Ovary (tissue), 9 donors: ENCODE results near the gene SERPINB2. TPM values are rescaled to one million over a fixed set of nuclear protein-coding genes. Genes with fewer than 3 reads are reported as not detected.

ENCODE experiments used
- DNase-seq, 5 donors: peaks; one replicate each; pipeline ENCODE4 v3.0.0-alpha.2; 2019 to 2020
- H3K27ac ChIP-seq, 2 donors: fragments of 200-600 bp; one replicate each; pipeline versions ENCODE4 v1.5.1 to v1.8.0; 2019 to 2022
- H3K27me3 ChIP-seq: fragments of 200-600 bp; one replicate; pipeline ENCODE4 v1.8.0; 2022
- H3K36me3 ChIP-seq: fragments of 200-600 bp; sonication (generic); one replicate; pipeline ENCODE4 v1.5.1; 2019
- H3K4me1 ChIP-seq: one replicate; pipeline ENCODE4 v1.8.1; 2013; ENCODE audit warnings: mild to moderate bottlenecking, moderate library complexity; ENCODE audit not compliant: insufficient read depth
- H3K4me3 ChIP-seq: fragments of 200-600 bp; sonication (generic); one replicate; pipeline ENCODE4 v1.5.1; 2017
- H3K9me3 ChIP-seq, 2 donors: fragments of 200-600 bp in 1 of 2; sonication (generic) in 1 of 2; one replicate each; pipeline versions ENCODE4 v1.5.1 to v1.8.1; 2013 to 2019; ENCODE audit warnings: mild to moderate bottlenecking in 1 of 2, moderate library complexity in 1 of 2
- CTCF ChIP-seq, 3 donors: fragments of 450-650 bp in 2 of 3; fragments of 200-600 bp in 1 of 3; IDR thresholded peaks; one replicate each; pipeline versions ENCODE4 v1.5.1 to v1.8.0; 2016 to 2022; ENCODE audit warnings: antibody characterized with exemption in 3 of 3, mild to moderate bottlenecking in 1 of 3
- EP300 ChIP-seq: sonication (generic); formaldehyde crosslinking; IDR thresholded peaks from one replicate; pipeline ENCODE4 v1.6.1; 2017; ENCODE audit warnings: antibody characterized with exemption
- POLR2A ChIP-seq: fragments of 450-650 bp; IDR thresholded peaks from one replicate; pipeline ENCODE4 v1.6.1; 2017; ENCODE audit warnings: antibody characterized with exemption, mild to moderate bottlenecking, moderate library complexity
- WGBS, 3 donors: extraction: QIAGEN DNeasy Blood & Tissue Kit in 1 of 3; methylation state at CpG; one replicate each; pipeline versions ENCODE4 v1.1.5 to v1.1.7; 2013 to 2017; 5-methylcytosine and 5-hydroxymethylcytosine counted together
- intact Hi-C, 4 donors: fragments of 100-400 bp; cut with DNase I; formaldehyde crosslinking; loops; one replicate each; pipeline versions ENCODE4 v1.11.0 to v1.15.1; 2022 to 2023
- polyA plus RNA-seq, 2 donors: library from polyadenylated mRNA; stranded (reverse); fragments of 200-250 nt in 1 of 2; fragments of 350-450 nt in 1 of 2; fragmentation: Illumina TruSeq in 1 of 2; extraction: RNeasy Lipid Tissue Mini Kit (QIAGEN cat#74804) in 1 of 2; gene quantifications; one replicate each; pipeline ENCODE4 v1.2.3, GENCODE V29; 2013 to 2014
- total RNA-seq, 7 donors: library from RNA; depleted of rRNA in 2 of 7; stranded (reverse); fragments of >200 nt in 2 of 7; fragmentation: NEBNext Ultra II Directional in 3 of 7; extraction: Animal tissue kit (Norgen Biotek cat#: 25700) in 3 of 7; gene quantifications; one replicate each; pipeline versions ENCODE4 v1.1.0 to v1.2.4, GENCODE V29; 2016 to 2023
- donor health status: DM: no; HTN: no; CAD: no; lungs with moderate emphysema.
- donor health status: DM: no; HTN: no; CAD: no.
- donor health status: Bipolar disorder and iron deficiency.
- donor health status: DM: yes; HTN: yes; CAD: no.
- donor health status: DM: no; HTN: no; CAD: no.
- donor health status: DM: yes; HTN: yes; CAD: no.

Gene SERPINB2
- total and polyA plus RNA-seq, 9 donors = 0.32 to 11.4 (median 1.2) TPM; not detected in 3

DNA sequence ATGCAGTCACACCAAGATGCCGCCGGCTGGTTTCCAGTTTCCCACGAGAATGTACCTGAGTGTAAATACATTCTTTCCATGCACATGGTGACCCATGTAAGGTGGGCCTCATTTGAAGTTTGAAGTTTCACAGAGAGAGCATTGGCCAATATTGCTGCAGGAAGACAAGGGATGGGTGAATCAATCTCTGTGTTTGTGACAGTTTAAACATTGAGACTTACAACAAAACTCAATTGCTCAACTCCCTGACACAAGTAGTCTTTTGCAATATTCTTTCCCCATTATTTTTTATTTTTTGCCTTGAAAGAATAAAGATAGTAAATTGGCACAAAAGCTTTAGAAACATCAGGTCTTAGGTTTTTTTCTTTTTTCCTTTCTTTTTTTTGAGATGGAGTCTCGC is 5.1 kb downstream of the SERPINB2 start:
- TF ChIP-seq POLR2A = no peak
- no peak for TF ChIP-seq CTCF (IDR thresholded peaks at IDR 0.05)
- TF ChIP-seq EP300 = no peak
- WGBS, 3 donors = 85 to 91% (median 85%) methylated on average over 4 of the region's 4 CpGs

GRCh38 chr18:63894106-63894772 is 6.7 kb downstream of the SERPINB2 start:
- intact Hi-C loops = no loop called here
- no peak overlapping the region for H3K27ac ChIP-seq
- H3K9me3 ChIP-seq = no peaks in the 10 kb centered on the region
- WGBS, 3 donors = 79 to 84% (median 81%) methylated on average over 6 of the region's 6 CpGs
- DNase-seq = no peak
- H3K4me1 ChIP-seq = no peaks in the 10 kb centered on the region
- no peak for TF ChIP-seq CTCF (IDR thresholded peaks at IDR 0.05)
- no peak for TF ChIP-seq POLR2A
- TF ChIP-seq EP300 = no peak
- H3K36me3 ChIP-seq = no peaks in the 10 kb centered on the region
- no peak overlapping the region for H3K4me3 ChIP-seq
- no peaks in the 10 kb centered on the region for H3K27me3 ChIP-seq

More for the DNA sequence above, 5.1 kb downstream of the SERPINB2 start:
- no peaks in the 10 kb centered on the region for H3K4me1 ChIP-seq
- no peak for DNase-seq
- no peaks in the 10 kb centered on the region for H3K9me3 ChIP-seq
- no peak overlapping the region for H3K4me3 ChIP-seq
- intact Hi-C loops = no loop called here
- H3K27me3 ChIP-seq = no peaks in the 10 kb centered on the region
- no peak overlapping the region for H3K27ac ChIP-seq
- H3K36me3 ChIP-seq = no peaks in the 10 kb centered on the region

DNA sequence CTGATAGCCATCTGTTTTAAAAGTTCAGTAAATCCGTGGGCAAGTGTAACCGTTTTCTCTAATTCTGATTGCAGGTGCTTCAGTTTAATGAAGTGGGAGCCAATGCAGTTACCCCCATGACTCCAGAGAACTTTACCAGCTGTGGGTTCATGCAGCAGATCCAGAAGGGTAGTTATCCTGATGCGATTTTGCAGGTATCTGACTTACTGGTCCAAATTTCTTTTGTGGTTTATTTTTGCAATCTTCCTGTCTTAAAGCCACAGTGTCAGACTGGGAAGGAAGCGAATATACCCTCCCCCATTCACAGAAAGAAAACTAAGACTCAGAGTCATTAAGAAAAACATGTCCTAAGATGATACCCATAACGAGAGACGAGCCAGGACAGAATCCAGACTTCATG is 7.7 kb downstream of the SERPINB2 start:
- WGBS, 3 donors = 56 to 64% (median 60%) methylated on average over 6 of the region's 6 CpGs
- intact Hi-C loops = no loop called here
- Histone ChIP-seq H3K27ac (no peak overlapping the region), H3K4me3 (no peak overlapping the region), H3K36me3 (no peaks in the 10 kb centered on the region), H3K4me1 (no peaks in the 10 kb centered on the region), H3K9me3 (no peaks in the 10 kb centered on the region), H3K27me3 (no peaks in the 10 kb centered on the region)
- DNase-seq = no peak
- TF ChIP-seq CTCF (IDR thresholded peaks at IDR 0.05) = no peak
- no peak for TF ChIP-seq POLR2A
- no peak for TF ChIP-seq EP300

DNA sequence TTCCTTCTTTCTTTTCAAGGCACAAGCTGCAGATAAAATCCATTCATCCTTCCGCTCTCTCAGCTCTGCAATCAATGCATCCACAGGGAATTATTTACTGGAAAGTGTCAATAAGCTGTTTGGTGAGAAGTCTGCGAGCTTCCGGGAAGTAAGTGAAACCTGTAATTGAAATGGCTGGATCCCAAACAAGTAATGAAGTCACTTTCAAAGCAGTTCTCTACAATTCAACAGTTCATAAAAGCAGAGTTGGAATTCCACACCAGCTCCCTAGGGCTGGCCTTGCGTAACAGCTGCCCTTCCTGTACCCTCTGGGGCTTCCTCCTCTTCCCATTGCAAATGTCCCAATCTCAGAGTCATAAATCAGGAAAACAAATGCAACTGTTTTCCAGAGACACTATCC is 9.6 kb downstream of the SERPINB2 start:
- 71 to 77% (median 71%) methylated on average over 4 of the region's 4 CpGs for WGBS, 3 donors
- no peak for DNase-seq
- TF ChIP-seq POLR2A (no peak), EP300 (no peak), CTCF (IDR thresholded peaks at IDR 0.05) (no peak)
- H3K4me1 ChIP-seq = no peaks in the 10 kb centered on the region
- no peaks in the 10 kb centered on the region for H3K27me3 ChIP-seq
- H3K27ac ChIP-seq = no peak overlapping the region
- H3K4me3 ChIP-seq = no peak overlapping the region
- no peaks in the 10 kb centered on the region for H3K36me3 ChIP-seq
- no peaks in the 10 kb centered on the region for H3K9me3 ChIP-seq
- intact Hi-C loops = no loop called here
